Keratinocyte (primary cell): ENCODE measurements around the gene CBX3. TPM values are rescaled to one million over a fixed set of nuclear protein-coding genes. Genes with fewer than 3 reads are reported as not detected.

Experiments used
- DNase-seq: peaks from one replicate; pipeline ENCODE4 v3.0.0-alpha.2; 2011; ENCODE audit warnings: low read depth, missing footprints, low spot score
- FAIRE-seq: peaks from 2 replicates; lab custom pipeline; 2011; peaks lifted over from hg19 to GRCh38; lab: Jason Lieb, UNC
- H2AFZ ChIP-seq: 2 replicates; pipeline ENCODE4 v1.6.0; 2012; ENCODE audit warnings: low read length, control low read depth, inconsistent platforms; ENCODE audit not compliant: control insufficient read depth
- H3K27ac ChIP-seq: 2 replicates; pipeline ENCODE4 v1.5.1; 2011; ENCODE audit warnings: low read length; ENCODE audit not compliant: control insufficient read depth, insufficient read depth
- H3K27me3 ChIP-seq: 3 replicates; pipeline ENCODE4 v1.6.0; 2011; ENCODE audit warnings: low read length; ENCODE audit not compliant: control insufficient read depth, insufficient read depth; ENCODE audit errors: extremely low read depth
- H3K36me3 ChIP-seq, 2 experiments: 2 replicates in 1 of 2; 3 replicates in 1 of 2; pipeline ENCODE4 v1.5.1; 2011; ENCODE audit warnings: low read length in 2 of 2, mild to moderate bottlenecking in 1 of 2; ENCODE audit not compliant: control insufficient read depth in 2 of 2, insufficient read depth in 2 of 2; ENCODE audit errors: extremely low read depth in 1 of 2
- H3K4me1 ChIP-seq: 3 replicates; pipeline ENCODE4 v1.5.1; 2011; ENCODE audit warnings: low read length; ENCODE audit not compliant: control insufficient read depth, insufficient read depth; ENCODE audit errors: extremely low read depth
- H3K4me2 ChIP-seq: 3 replicates; pipeline ENCODE4 v1.6.0; 2011; ENCODE audit warnings: low read depth, low read length; ENCODE audit not compliant: control insufficient read depth, insufficient read depth; ENCODE audit errors: extremely low read depth
- H3K4me3 ChIP-seq, 3 experiments: fragments of 200-600 bp in 1 of 3; sonication (generic) in 1 of 3; 2 replicates in 2 of 3; 3 replicates in 1 of 3; pipeline ENCODE4 v1.5.1; 2011 to 2016; ENCODE audit warnings: low read length in 3 of 3, mild to moderate bottlenecking in 3 of 3, control low read depth in 2 of 3, inconsistent platforms in 1 of 3, low read depth in 1 of 3, mixed read lengths in 1 of 3, mixed run types in 1 of 3, moderate library complexity in 1 of 3; ENCODE audit not compliant: control insufficient read depth in 2 of 3, insufficient read depth in 2 of 3; ENCODE audit errors: extremely low read depth in 1 of 3
- H3K79me2 ChIP-seq: 2 replicates; pipeline ENCODE4 v1.6.0; 2012; ENCODE audit warnings: low read length; ENCODE audit not compliant: control insufficient read depth, insufficient read depth
- H3K9ac ChIP-seq: 3 replicates; pipeline ENCODE4 v1.6.0; 2011; ENCODE audit warnings: low read length; ENCODE audit not compliant: control insufficient read depth, insufficient read depth; ENCODE audit errors: extremely low read depth
- H3K9me1 ChIP-seq: 3 replicates; pipeline ENCODE4 v1.6.0; 2011; ENCODE audit warnings: low read length; ENCODE audit not compliant: control insufficient read depth, insufficient read depth; ENCODE audit errors: extremely low read depth
- H3K9me3 ChIP-seq: 2 replicates; pipeline ENCODE4 v1.5.1; 2012; ENCODE audit warnings: low read depth, low read length; ENCODE audit not compliant: control insufficient read depth
- H4K20me1 ChIP-seq: 3 replicates; pipeline ENCODE4 v1.6.0; 2011; ENCODE audit warnings: low read length; ENCODE audit not compliant: control insufficient read depth, insufficient read depth; ENCODE audit errors: extremely low read depth
- CTCF ChIP-seq, 3 experiments: IDR thresholded peaks in 1 of 3; conservative IDR thresholded peaks in 1 of 3; optimal IDR thresholded peaks in 1 of 3; 2 replicates in 2 of 3; 3 replicates in 1 of 3; pipeline versions ENCODE3 to v1.5.1; 2011; ENCODE audit warnings: low read length in 3 of 3, mild to moderate bottlenecking in 3 of 3, moderate library complexity in 2 of 3, control low read depth in 1 of 3, inconsistent platforms in 1 of 3; ENCODE audit not compliant: insufficient read depth in 2 of 3; ENCODE audit errors: extremely low read depth in 1 of 3
- EZH2 ChIP-seq: IDR thresholded peaks from one replicate; pipeline ENCODE4 v1.6.1; 2012; ENCODE audit warnings: inconsistent platforms, mild to moderate bottlenecking, low read length, moderate library complexity
- dilution Hi-C: fragments of 300-500 bp; cut with MboI; formaldehyde crosslinking; loops from one replicate; pipeline ENCODE4 v1.7.0; 2020; ENCODE audit warnings: low sequenced_read_pairs; ENCODE audit not compliant: extremely low pct_ligation_motif_present
- polyA plus RNA-seq, 5 experiments: library from polyadenylated mRNA; depleted of rRNA in 3 of 5; stranded (reverse) in 3 of 5; stranded (forward) in 1 of 5; unstranded in 1 of 5; fragments of >200 nt; gene quantifications; 1 replicate in 1 of 5; 2 replicates in 3 of 5; 3 replicates in 1 of 5; pipeline versions ENCODE4 v1.2.1 to v1.2.3, GENCODE V29; 2011 to 2012; ENCODE audit warnings: missing spikeins in 2 of 5, low read depth in 1 of 5, low replicate concordance in 1 of 5

CBX3 gene
- polyA plus RNA-seq, 1 donor (not counting 4 experiments of a cell fraction or from before 2014, with no cell fraction given): 161 TPM

GRCh38 chr7:26191233-26191973 lies 10.1 kb upstream of the CBX3 start:
- Histone ChIP-seq H3K36me3 (peaks cover 33 to 71% of the 10 kb centered on the region in 2 experiments), H2AFZ (no peak overlapping the region), H3K27ac (no peak overlapping the region), H4K20me1 (peaks cover 36% of the 10 kb centered on the region), H3K4me2 (no peak overlapping the region), H3K79me2 (peaks cover 53% of the 10 kb centered on the region), H3K4me3 (no peak overlapping the region), H3K27me3 (no peaks in the 10 kb centered on the region), H3K4me1 (peaks cover 8% of the 10 kb centered on the region), H3K9ac (no peak overlapping the region), H3K9me3 (no peaks in the 10 kb centered on the region), H3K9me1 (no peaks in the 10 kb centered on the region)
- dilution Hi-C loops: no loop called here
- TF ChIP-seq EZH2 (no peak), CTCF (optimal IDR thresholded peaks at IDR 0.05 in 1 of 3, IDR thresholded peaks at IDR 0.05 in 1 of 3, conservative IDR thresholded peaks at IDR 0.05 in 1 of 3; ENCODE audit: extremely low read depth in 1 of 3, insufficient read depth in 2 of 3, low read length in 3 of 3) (no peak)
- FAIRE-seq (no peak), DNase-seq (no peak)

- no peak overlapping the region for H3K9ac ChIP-seq
- peaks cover 59% of the 10 kb centered on the region for H3K79me2 ChIP-seq
- H3K36me3 ChIP-seq: peaks cover 37 to 76% of the 10 kb centered on the region in 2 experiments
- dilution Hi-C loops: no loop called here
- H2AFZ ChIP-seq: no peak overlapping the region
- no peaks in the 10 kb centered on the region for H3K9me1 ChIP-seq
- H3K4me3 ChIP-seq: no peak overlapping the region
- peaks cover 41% of the 10 kb centered on the region for H4K20me1 ChIP-seq
- no peak for FAIRE-seq
- H3K27ac ChIP-seq: no peak overlapping the region
- H3K4me2 ChIP-seq: no peak overlapping the region
- no peak for DNase-seq
- no peaks in the 10 kb centered on the region for H3K9me3 ChIP-seq
- no peak for TF ChIP-seq EZH2
- no peak for TF ChIP-seq CTCF (optimal IDR thresholded peaks at IDR 0.05 in 1 of 3, IDR thresholded peaks at IDR 0.05 in 1 of 3, conservative IDR thresholded peaks at IDR 0.05 in 1 of 3; ENCODE audit: extremely low read depth in 1 of 3, insufficient read depth in 2 of 3, low read length in 3 of 3)
- H3K27me3 ChIP-seq: no peaks in the 10 kb centered on the region
- peaks cover 13% of the 10 kb centered on the region for H3K4me1 ChIP-seq
Observed at GRCh38 chr7:26191974-26192479, 9.5 kb upstream of the CBX3 start.
